Stimulated activated CD4-positive, alpha-beta T cell treated with anti-CD3 and anti-CD28 coated beads, Interleukin-4, amount 100 ng/mL, for 4 hours (primary cell): ENCODE data around the gene TSC22D1.

Experiments used
- DNase-seq, 2 experiments: peaks; one replicate each; pipeline ENCODE4 v3.0.0-alpha.2; 2020

The TSC22D1 gene

DNA sequence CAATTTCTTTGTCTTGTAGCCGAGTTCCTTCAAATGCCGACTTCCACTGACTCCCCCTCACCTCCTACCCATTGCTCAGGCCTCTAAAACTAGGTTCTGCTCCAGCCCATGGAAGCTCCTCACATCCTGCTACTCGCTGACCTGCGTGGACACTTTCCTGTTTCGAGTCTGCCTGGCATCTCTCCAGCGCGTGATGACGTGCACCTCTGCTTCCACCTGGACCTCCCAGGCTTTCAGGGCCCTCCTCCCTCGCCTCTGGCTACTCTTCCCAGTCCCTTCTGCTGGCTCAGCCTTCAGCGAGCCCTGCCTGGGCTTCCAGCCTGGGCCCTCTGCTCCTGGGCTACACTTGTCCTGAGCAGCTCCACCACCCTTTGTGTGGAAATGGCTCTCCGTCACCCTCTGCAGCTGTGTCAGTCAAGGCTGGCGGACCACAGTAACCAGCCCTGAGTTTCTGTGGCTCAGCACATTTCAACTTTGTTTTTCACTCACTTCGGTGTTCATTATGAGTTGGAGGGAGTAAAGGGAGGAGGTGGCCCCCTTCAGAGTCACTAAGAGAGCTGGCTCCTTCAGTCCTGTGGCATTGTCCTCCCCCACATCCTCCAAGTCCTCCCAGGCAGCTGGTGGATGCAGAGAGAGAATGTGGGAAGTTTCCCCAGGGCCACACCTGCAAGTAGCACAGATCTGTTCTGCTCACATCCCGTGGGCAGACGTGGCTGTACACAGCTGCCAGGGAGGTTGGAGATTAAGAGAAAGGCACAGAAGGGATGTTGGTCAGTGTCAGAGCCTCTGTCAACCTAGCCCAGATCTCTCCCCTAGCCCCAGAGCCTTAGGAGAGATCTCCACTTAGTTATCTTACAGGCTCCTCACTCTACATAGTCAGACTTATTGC lies 153.1 kb downstream of the TSC22D1 start:
- DNase-seq, result no peak

- DNase-seq, result no peak
These were observed 154.1 kb downstream of the TSC22D1 start for GRCh38 chr13:44421853-44422525.

DNA sequence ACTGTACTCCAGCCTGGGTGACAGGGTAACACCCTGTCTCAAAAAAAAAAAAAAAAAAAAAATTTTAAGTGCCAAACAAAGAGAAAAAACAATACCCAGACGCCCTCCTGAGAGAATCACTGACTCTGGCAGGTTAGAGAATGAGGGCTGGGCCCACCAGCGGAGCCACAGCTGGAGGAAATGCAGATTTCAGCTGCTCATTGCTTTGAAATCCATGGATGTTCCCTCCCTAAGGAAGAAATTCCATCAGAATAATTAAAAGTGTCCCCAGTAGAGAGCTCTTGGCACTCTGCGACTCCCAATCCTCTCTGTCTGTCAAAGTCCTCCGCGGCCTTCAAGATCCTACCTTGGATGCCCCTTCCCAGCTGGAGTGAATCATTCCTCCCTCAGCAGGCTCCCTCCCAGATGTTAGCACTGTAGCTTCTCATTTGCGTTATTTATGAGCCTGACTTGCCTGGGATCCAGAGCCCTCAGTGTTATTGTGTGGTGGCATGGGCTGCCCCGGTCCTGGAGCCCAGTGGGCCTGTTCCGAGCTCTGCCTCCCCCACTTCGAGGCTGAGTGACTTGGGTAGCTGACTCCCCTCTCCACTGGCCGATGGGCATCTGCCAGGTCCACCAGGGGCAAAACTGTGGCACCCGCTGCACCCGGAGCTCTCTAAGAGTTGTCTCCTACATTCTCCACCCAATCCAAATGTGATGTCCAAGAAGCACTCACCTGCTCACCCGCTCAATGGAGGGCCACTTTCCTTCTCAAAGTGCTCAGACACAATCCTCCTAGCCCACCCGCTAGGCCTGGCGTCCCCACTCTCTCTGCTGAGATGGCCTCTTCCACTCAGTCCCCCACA lies 155.5 kb downstream of the TSC22D1 start:
- DNase-seq, result no peak

DNA sequence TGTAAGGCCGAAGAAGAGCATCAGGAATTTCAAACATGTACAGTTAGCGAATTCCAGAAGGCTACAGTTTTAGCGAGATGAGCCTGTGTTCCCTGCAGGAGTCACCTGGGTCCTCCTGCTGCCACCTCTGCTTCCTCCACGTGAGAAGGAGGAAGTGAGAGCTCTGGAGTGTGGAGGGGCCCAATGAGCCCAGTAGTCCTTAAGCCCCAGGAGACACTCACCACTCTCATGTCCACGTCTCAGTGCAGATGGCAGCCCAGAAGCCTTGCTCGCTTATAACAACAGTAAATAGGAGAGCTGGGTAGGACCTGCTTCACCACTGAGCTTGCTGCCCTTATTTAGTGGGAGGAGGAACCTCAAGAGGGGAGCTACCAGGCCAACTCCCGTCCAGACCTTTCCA lies 158.3 kb downstream of the TSC22D1 start:
- DNase-seq, result no peak

DNA sequence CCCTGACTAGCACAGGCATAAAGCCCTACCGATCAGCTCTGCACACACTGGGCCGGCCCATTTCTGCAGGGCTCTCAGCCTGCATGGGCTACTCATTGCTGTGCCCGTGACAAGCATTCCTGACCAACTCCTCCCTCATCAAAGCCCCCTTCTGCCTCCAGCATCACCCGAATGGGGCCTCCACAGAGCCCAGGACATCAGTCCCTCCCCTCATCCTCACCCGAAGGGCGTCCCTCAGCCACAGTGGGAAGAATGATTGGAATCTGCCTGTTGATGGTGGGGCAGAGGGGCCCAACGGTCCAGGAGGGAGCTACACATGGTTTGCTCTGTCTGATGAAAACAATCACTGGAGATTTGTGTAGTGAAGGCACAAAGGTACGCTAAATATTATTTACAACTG lies 158.7 kb downstream of the TSC22D1 start:
- no peak for DNase-seq

DNA sequence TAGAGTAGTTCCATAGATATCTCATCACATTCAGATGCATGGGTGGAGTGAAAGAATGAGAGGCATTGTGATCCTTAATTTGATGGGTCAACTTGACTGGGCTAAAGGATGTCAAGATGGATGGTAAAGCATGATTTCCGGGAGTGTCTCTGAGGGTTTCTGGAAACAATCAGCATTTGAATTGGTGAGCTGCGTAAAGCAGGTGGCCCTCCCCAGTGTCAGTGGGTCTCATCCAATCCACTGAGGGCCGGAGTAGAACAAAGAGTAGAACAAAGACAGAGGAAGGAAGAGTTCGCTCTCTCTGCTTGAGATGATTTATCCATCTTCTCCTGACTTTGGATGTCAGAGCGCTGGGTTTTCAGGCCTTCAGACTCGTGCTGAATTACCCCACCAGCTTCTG lies 159.4 kb downstream of the TSC22D1 start:
- no peak for DNase-seq

DNA sequence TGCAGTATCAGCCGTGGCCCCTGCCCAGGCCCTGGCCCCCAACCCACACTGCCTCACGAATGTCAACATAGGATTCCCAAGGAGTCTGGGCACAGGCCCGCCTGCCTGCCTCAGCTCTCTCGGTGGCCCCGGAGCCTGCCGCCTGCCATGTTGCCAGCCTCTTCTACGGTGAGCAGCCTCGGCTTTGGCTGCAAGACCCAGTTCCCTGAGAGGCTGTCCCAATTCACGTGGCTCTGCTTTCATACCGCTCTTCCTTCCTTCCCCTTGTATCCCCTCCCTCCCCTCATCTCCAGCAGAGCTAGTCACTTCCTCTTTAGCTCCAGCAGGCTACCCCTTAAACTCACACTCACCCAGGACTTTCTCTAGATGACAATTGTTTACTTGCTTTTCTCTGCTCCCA lies 159.8 kb downstream of the TSC22D1 start:
- DNase-seq, result no peak

- DNase-seq, result no peak
These were observed 160.3 kb downstream of the TSC22D1 start for GRCh38 chr13:44415815-44416214.

DNA sequence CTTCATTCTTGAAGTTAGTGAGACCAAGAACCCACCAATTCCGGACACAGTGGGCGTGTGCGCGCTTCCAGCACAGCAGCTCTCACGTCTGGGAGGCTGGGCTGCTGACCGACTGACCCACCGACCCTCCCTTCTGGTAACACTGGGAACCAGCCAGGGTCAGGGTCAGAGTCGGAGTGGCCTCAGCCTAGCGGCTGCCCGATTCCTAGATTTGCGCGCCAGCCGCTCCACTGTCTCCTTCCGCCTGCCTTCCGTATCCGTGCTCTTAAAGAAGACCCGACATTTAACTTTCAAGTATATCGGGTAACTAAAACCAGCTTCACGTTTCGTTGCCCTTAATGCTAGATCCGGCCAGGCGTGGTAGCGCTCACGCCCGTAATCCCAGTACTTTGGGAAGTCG lies 161.4 kb downstream of the TSC22D1 start:
- no peak for DNase-seq

DNA sequence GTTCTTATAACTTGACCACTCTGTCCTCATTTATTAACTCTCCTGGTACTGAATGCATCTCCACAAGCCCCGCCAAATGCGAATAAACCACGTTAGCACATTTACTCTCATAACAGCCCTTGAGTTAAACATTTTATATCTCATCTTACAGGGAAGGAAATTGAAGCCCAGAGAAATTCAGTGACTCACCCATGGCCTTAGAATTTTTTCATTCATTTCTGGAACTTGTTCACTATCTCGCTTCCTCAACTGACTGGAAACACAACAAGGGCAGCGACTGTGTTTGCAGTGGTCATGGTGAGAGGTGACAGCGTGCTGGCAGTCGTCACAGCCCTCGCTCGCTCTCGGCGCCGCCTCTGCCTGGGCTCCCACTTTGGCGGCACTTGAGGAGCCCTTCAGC lies 163.0 kb downstream of the TSC22D1 start:
- DNase-seq, result no peak

DNA sequence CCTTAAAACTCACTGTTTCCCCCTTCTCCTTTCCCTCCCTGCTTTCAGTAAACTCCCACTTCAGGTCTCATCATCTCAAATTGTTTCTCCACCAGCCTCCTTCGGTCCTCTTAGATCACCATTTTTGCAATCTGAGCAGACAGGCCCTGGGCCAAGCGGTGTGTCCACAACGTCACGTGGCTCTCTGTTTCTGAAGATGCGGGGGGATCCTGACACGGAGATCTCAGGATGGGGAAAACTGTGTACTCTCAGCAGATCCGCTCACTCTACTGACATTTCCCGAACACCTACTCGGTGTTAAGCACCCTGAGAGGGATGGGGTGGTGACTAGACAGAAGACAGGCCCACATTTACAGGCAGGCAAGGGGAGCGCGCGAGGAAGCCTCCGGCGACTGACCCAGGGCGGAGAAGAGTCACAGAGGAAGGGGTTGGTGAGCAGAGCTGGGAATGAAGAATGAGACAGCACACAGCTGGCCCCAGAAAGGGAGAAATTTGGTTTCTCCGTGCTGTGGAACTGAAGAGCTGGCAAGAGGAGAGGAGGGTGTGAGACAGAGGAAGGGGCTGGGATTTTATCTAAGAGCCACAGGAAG lies 163.7 kb downstream of the TSC22D1 start:
- DNase-seq, result no peak

DNA sequence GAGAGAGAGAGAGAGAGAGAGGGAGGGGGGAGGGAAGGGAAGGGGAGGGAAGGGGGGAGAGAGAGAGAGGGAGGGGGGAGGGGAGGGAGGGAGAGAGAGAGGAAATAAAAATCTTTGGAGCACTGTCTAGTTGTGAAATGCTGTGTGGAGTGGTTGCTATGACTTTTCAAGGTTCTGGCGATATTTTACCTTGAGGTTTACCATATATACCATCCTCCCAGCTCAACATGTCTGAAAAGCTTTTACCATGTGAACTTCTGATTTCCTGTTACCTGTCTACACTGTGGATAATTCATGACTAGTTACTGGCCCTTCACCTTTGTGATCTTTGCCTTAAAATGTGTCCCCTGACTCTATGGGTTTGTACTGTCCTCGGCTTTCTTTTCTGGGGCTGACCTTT lies 164.3 kb downstream of the TSC22D1 start:
- no peak for DNase-seq

GRCh38 chr13:44410328-44410859 lies 165.7 kb downstream of the TSC22D1 start:
- DNase-seq, result no peak

GRCh38 chr13:44409595-44409994 lies 166.5 kb downstream of the TSC22D1 start:
- DNase-seq, result no peak

DNA sequence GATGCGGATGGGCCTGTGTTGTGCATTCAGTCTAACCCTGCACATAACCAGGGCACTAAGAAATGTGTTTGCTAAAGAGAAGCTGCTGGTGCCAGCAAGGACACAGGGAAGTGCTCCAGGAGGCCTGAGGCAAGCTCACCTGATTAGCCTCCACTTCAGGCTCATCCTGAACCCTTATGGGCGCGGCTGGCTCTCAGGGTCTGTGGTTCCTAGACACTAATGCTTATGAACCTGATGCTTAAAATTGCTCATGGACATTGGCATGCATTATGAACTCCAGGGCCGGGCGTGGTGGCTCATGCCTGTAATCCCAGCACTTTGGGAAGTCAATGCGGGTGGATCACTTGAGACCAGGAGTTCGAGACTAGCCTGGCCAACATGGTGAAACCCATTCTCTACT lies 168.2 kb downstream of the TSC22D1 start:
- DNase-seq, result no peak

GRCh38 chr13:44407379-44407778 lies 168.8 kb downstream of the TSC22D1 start:
- DNase-seq, result no peak

DNA sequence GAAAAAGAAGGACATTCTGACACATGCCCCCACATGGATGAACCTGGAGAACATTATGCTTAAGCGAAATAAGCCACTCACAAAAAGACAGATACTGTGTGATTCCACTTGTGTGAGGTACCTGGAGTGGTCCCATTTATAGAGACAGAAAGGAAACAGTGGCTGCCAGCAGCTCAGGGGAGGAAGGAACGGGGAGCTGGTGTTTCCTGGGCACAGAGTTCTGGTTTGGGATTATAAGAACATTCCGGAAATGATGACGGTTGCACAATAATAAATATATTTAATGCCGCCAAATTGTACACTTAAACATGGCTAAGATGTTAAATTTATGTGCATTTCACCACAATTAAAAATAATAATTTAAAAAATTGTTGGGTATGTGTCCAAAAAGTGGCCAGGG lies 169.5 kb downstream of the TSC22D1 start:
- no peak for DNase-seq

DNA sequence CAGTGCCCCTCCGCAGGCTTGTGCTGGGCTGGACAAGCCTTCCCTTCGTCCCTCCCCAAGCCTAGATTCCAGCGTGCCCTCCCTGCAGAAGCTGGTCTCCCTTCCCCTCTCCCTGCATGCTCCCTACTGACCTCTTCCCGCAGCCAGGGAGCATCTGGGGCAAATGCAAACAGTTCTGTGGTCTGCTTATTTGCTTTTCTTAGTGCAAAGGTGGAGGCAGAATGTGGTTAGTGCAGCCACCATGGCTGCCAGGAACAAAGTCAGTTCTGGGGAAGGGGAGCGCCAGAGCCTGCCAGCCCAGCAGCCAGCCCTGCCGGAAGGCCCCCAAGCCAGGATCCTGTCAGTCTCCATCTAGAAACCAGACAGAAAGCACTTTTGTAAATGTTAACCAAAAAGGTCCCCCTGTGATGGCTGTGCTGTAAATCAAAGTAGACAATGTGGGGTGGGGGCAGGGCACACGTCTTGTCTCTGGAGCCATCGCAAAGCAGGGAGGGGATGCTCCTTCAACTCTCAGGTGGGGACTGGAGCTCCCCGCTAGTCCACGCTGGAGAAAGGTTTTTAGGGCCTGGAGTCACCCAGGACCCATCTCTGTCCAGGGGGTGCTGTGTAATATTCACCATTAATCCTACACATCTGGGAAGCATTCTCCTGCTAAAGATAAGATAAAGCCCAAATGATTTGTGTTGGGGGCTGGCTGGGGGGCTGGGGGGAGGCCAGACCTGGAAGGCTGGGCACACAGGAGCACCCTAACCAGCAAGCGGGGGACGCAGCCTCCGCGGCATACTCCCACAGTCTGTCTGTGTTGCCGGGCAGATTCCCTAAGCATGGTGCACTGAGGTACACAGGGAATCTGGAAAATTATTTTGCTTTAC lies 171.6 kb downstream of the TSC22D1 start:
- no peak for DNase-seq

GRCh38 chr13:44403461-44404056 lies 172.6 kb downstream of the TSC22D1 start:
- DNase-seq, result no peak

DNA sequence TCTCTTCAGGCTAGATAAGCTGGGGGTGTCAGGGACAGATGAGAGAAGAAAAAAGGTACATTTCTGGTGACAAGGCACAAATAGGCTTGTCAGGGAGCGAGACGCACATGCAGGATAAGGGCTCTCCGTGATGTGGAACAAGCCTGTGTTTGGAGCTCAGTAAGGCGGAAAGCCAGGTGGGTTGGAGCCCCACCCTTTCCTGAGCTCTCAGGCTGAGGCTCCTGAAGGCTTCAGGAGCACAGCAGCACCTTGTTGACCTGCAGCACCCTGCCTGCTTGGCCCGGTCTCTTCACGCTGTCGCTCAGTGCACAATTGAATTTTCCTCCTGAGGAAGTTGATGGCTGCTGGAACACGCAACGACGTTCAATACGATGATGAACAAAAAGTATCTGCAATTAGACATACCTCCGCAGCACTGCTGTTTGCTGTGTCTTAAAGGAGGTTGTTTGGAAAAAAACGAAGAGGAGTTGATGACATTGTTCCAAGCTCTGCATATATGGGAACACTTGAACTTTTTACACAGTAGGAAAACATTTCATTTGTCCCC lies 173.2 kb downstream of the TSC22D1 start:
- DNase-seq, result no peak

GRCh38 chr13:44401577-44401976 lies 174.6 kb downstream of the TSC22D1 start:
- no peak for DNase-seq
